Raji (cell line): Measurements from ENCODE around the gene GTF3C5.
A peak's percentile ranks its signal among the peaks of the same experiment; 100 is the strongest.

Experiments used
- POLR2A ChIP-seq: IDR thresholded peaks from 2 replicates; pipeline ENCODE4 v1.6.1; 2011; ENCODE audit warnings: low read depth, low read length, control low read depth; ENCODE audit not compliant: insufficient read depth

GTF3C5 gene

GRCh38 chr9:133030317-133031129, at the start of gene GTF3C5:
Gene GTF3C5, plus strand, starts transcription at chr9:133030997. Its CDS starts 15 bp downstream, at chr9:133031012.
- TF ChIP-seq POLR2A = peak; percentile 89

GRCh38 chr9:132982458-132982857, 48.3 kb upstream of the GTF3C5 start:
- no peak for TF ChIP-seq POLR2A

GRCh38 chr9:132983491-132984201, 47.2 kb upstream of the GTF3C5 start:
- TF ChIP-seq POLR2A = no peak

- no peak for TF ChIP-seq POLR2A
These were observed 46.4 kb upstream of the GTF3C5 start for GRCh38 chr9:132984202-132985070.

GRCh38 chr9:132985071-132985350, 45.8 kb upstream of the GTF3C5 start:
- no peak for TF ChIP-seq POLR2A

- no peak for TF ChIP-seq POLR2A
These were observed 45.3 kb upstream of the GTF3C5 start for GRCh38 chr9:132985489-132985888.

- TF ChIP-seq POLR2A = no peak
These were observed 44.7 kb upstream of the GTF3C5 start for GRCh38 chr9:132986114-132986513.

- TF ChIP-seq POLR2A = no peak
These were observed 43.9 kb upstream of the GTF3C5 start for GRCh38 chr9:132986640-132987620.

GRCh38 chr9:132988244-132989013, 42.4 kb upstream of the GTF3C5 start:
- no peak for TF ChIP-seq POLR2A

- TF ChIP-seq POLR2A = no peak
These were observed 41.8 kb upstream of the GTF3C5 start for GRCh38 chr9:132989014-132989310.

- no peak for TF ChIP-seq POLR2A
These were observed 41.3 kb upstream of the GTF3C5 start for GRCh38 chr9:132989414-132989996.

GRCh38 chr9:132990781-132991180, 40.0 kb upstream of the GTF3C5 start:
- no peak for TF ChIP-seq POLR2A
